Neural progenitor cell (in vitro differentiated cells): ENCODE measurements around the gene USP53. TPM values are rescaled to one million over a fixed set of nuclear protein-coding genes. Genes with fewer than 3 reads are reported as not detected.

ENCODE experiments used
- DNase-seq: peaks from one replicate; pipeline ENCODE4 v3.0.0-alpha.2; 2016; ENCODE audit warnings: low spot score
- H2AFZ ChIP-seq: fragments of 200-600 bp; sonication (generic); replicated peaks from 2 replicates; pipeline ENCODE4 v1.6.1; 2016; ENCODE audit warnings: antibody characterized with exemption
- H3F3A ChIP-seq: fragments of 200-600 bp; sonication (generic); 2 replicates; pipeline ENCODE4 v1.6.1; 2016; ENCODE audit warnings: antibody characterized with exemption, low read depth
- H3K27ac ChIP-seq: fragments of 200-600 bp; sonication (generic); 2 replicates; pipeline ENCODE4 v1.5.1; 2016; ENCODE audit warnings: mild to moderate bottlenecking
- H3K27me3 ChIP-seq: fragments of 200-600 bp; sonication (generic); 2 replicates; pipeline ENCODE4 v1.6.1; 2016; ENCODE audit warnings: mild to moderate bottlenecking, moderate library complexity
- H3K36me3 ChIP-seq: fragments of 200-600 bp; sonication (generic); 2 replicates; pipeline ENCODE4 v1.5.1; 2016
- H3K4me1 ChIP-seq: fragments of 200-600 bp; sonication (generic); 2 replicates; pipeline ENCODE4 v1.6.1; 2016; ENCODE audit warnings: mixed run types
- H3K4me2 ChIP-seq: fragments of 200-600 bp; sonication (generic); 2 replicates; pipeline ENCODE4 v1.6.1; 2016
- H3K4me3 ChIP-seq: fragments of 200-600 bp; sonication (generic); 2 replicates; pipeline ENCODE4 v1.5.1; 2016
- H3K79me2 ChIP-seq: fragments of 200-600 bp; sonication (generic); 2 replicates; pipeline ENCODE4 v1.6.1; 2016; ENCODE audit warnings: low read depth
- H3K9ac ChIP-seq: fragments of 200-600 bp; sonication (generic); 2 replicates; pipeline ENCODE4 v1.6.1; 2016
- H3K9me3 ChIP-seq: fragments of 200-600 bp; sonication (generic); 2 replicates; pipeline ENCODE4 v1.5.1; 2016; ENCODE audit warnings: low read depth
- H4K20me1 ChIP-seq: fragments of 200-600 bp; sonication (generic); 2 replicates; pipeline ENCODE4 v1.6.1; 2016; ENCODE audit warnings: low read depth
- H3K27ac Mint-ChIP-seq: 3 replicates; pipeline ENCODE4 v1.8.0; 2021; ENCODE audit warnings: mixed read lengths
- H3K27me3 Mint-ChIP-seq: 2 replicates; pipeline ENCODE4 v1.8.0; 2022; ENCODE audit warnings: low read depth, mild to moderate bottlenecking, inconsistent platforms, moderate library complexity, mixed read lengths; ENCODE audit not compliant: insufficient read depth
- H3K36me3 Mint-ChIP-seq: 3 replicates; pipeline ENCODE4 v1.8.0; 2021; ENCODE audit warnings: mixed read lengths
- H3K4me1 Mint-ChIP-seq: 3 replicates; pipeline ENCODE4 v1.8.0; 2021; ENCODE audit warnings: mixed read lengths
- H3K4me3 Mint-ChIP-seq: 3 replicates; pipeline ENCODE4 v1.8.0; 2021; ENCODE audit warnings: mild to moderate bottlenecking, moderate library complexity, mixed read lengths
- H3K9me3 Mint-ChIP-seq: 3 replicates; pipeline ENCODE4 v1.8.0; 2020; ENCODE audit warnings: mixed read lengths
- EZH2 ChIP-seq: fragments of 200-600 bp; sonication (generic); IDR thresholded peaks from 2 replicates; pipeline ENCODE4 v1.6.1; 2017; ENCODE audit warnings: antibody characterized with exemption, mild to moderate bottlenecking, moderate library complexity
- EZH2phosphoT487 ChIP-seq: fragments of 200-600 bp; sonication (generic); IDR thresholded peaks from 2 replicates; pipeline ENCODE4 v1.6.1; 2017; ENCODE audit warnings: antibody characterized with exemption
- total RNA-seq: library from RNA; depleted of rRNA; stranded (reverse); fragments of >200 nt; gene quantifications from 2 replicates; pipeline ENCODE4 v1.2.3, GENCODE V29; 2015; ENCODE audit warnings: low replicate concordance
- TF ChIP-seq, protein P1 (sequence below): fragments of 200-600 bp; sonication (generic); IDR thresholded peaks from 2 replicates; pipeline ENCODE4 v1.5.1; 2017; ENCODE audit warnings: antibody characterized with exemption, mild to moderate bottlenecking

USP53 gene
- total RNA-seq, 1 donor from 2014 or later = 38.7 TPM

DNA sequence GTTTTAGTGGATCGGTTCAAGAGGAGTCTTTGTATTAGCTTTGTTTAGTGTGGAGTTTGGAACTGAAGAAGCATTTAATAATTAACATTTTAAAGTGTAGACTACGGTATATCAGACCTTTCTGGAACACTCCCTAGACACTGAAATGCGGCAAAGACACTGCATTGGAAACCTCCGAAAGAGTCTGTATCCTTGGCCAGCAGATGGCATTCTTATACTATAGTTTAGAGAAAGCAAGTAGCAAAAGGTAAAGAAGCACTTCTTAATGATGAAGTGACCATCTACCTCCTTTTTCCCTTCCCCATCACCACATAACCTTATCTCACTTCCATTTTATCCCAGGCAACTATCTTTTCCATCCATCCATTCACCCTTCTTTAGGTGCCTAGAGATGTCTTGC, 101.8 kb downstream of the USP53 start:
- Mint-ChIP-seq H3K36me3 (no peaks in the 10 kb centered on the region), H3K4me1 (no peaks in the 10 kb centered on the region), H3K27ac (no peak overlapping the region), H3K9me3 (no peaks in the 10 kb centered on the region), H3K4me3 (no peak overlapping the region), H3K27me3 (peaks cover 3% of the 10 kb centered on the region)
- H3K36me3 ChIP-seq = no peaks in the 10 kb centered on the region
- DNase-seq = peak; percentile 68
- H2AFZ ChIP-seq = no peak overlapping the region
- no peak overlapping the region for H3K27ac ChIP-seq
- H3K4me1 ChIP-seq = no peaks in the 10 kb centered on the region
- no peaks in the 10 kb centered on the region for H3F3A ChIP-seq
- no peaks in the 10 kb centered on the region for H4K20me1 ChIP-seq
- no peak overlapping the region for H3K4me2 ChIP-seq
- H3K27me3 ChIP-seq = no peaks in the 10 kb centered on the region
- H3K9ac ChIP-seq = no peak overlapping the region
- H3K79me2 ChIP-seq = no peaks in the 10 kb centered on the region
- no peaks in the 10 kb centered on the region for H3K9me3 ChIP-seq
- H3K4me3 ChIP-seq = no peak overlapping the region
- TF ChIP-seq EZH2phosphoT487 = no peak
- TF ChIP-seq, protein P1, sequence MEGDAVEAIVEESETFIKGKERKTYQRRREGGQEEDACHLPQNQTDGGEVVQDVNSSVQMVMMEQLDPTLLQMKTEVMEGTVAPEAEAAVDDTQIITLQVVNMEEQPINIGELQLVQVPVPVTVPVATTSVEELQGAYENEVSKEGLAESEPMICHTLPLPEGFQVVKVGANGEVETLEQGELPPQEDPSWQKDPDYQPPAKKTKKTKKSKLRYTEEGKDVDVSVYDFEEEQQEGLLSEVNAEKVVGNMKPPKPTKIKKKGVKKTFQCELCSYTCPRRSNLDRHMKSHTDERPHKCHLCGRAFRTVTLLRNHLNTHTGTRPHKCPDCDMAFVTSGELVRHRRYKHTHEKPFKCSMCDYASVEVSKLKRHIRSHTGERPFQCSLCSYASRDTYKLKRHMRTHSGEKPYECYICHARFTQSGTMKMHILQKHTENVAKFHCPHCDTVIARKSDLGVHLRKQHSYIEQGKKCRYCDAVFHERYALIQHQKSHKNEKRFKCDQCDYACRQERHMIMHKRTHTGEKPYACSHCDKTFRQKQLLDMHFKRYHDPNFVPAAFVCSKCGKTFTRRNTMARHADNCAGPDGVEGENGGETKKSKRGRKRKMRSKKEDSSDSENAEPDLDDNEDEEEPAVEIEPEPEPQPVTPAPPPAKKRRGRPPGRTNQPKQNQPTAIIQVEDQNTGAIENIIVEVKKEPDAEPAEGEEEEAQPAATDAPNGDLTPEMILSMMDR = peak; percentile 61

GRCh38 chr4:119315036-119315435, 102.5 kb downstream of the USP53 start:
- Histone ChIP-seq H3K9ac (no peak overlapping the region), H3K27ac (no peak overlapping the region), H4K20me1 (no peaks in the 10 kb centered on the region), H3K27me3 (no peaks in the 10 kb centered on the region), H3K36me3 (no peaks in the 10 kb centered on the region), H3K4me2 (no peak overlapping the region), H3K9me3 (no peaks in the 10 kb centered on the region), H3K4me1 (no peaks in the 10 kb centered on the region), H2AFZ (no peak overlapping the region), H3K4me3 (no peak overlapping the region), H3K79me2 (no peaks in the 10 kb centered on the region), H3F3A (no peaks in the 10 kb centered on the region)
- Mint-ChIP-seq H3K36me3 (no peaks in the 10 kb centered on the region), H3K9me3 (no peaks in the 10 kb centered on the region), H3K4me1 (no peaks in the 10 kb centered on the region), H3K27ac (no peak overlapping the region), H3K4me3 (no peak overlapping the region), H3K27me3 (peaks cover 3% of the 10 kb centered on the region)
- no peak for DNase-seq
- no peak for TF ChIP-seq EZH2
- TF ChIP-seq, protein P1 = no peak
- TF ChIP-seq EZH2phosphoT487 = no peak

GRCh38 chr4:119317990-119318389, 105.5 kb downstream of the USP53 start:
- TF ChIP-seq, protein P1 = no peak
- TF ChIP-seq EZH2 (no peak), EZH2phosphoT487 (no peak)
- H3K4me3 ChIP-seq = no peak overlapping the region
- no peak overlapping the region for H2AFZ ChIP-seq
- no peak overlapping the region for H3K27ac ChIP-seq
- no peaks in the 10 kb centered on the region for H3K9me3 ChIP-seq
- no peak overlapping the region for H3K4me2 ChIP-seq
- no peaks in the 10 kb centered on the region for H4K20me1 ChIP-seq
- Mint-ChIP-seq H3K9me3 (no peaks in the 10 kb centered on the region), H3K4me1 (no peaks in the 10 kb centered on the region), H3K27me3 (peaks cover 3% of the 10 kb centered on the region), H3K4me3 (no peak overlapping the region), H3K27ac (no peak overlapping the region), H3K36me3 (no peaks in the 10 kb centered on the region)
- H3K79me2 ChIP-seq = no peaks in the 10 kb centered on the region
- no peaks in the 10 kb centered on the region for H3F3A ChIP-seq
- H3K36me3 ChIP-seq = no peaks in the 10 kb centered on the region
- H3K4me1 ChIP-seq = no peaks in the 10 kb centered on the region
- no peak for DNase-seq
- H3K9ac ChIP-seq = no peak overlapping the region
- no peaks in the 10 kb centered on the region for H3K27me3 ChIP-seq
